ENCODE data around the gene VIM. TPM values are rescaled to one million over a fixed set of nuclear protein-coding genes. Genes with fewer than 3 reads are reported as not detected.

VIM gene
- total and polyA plus RNA-seq, 8 donors: 1,589 to 2,224 (median 1,841) TPM

GRCh38 chr10:17229717-17229966 lies 1.6 kb downstream of the VIM start:
- TF ChIP-seq, protein P1, sequence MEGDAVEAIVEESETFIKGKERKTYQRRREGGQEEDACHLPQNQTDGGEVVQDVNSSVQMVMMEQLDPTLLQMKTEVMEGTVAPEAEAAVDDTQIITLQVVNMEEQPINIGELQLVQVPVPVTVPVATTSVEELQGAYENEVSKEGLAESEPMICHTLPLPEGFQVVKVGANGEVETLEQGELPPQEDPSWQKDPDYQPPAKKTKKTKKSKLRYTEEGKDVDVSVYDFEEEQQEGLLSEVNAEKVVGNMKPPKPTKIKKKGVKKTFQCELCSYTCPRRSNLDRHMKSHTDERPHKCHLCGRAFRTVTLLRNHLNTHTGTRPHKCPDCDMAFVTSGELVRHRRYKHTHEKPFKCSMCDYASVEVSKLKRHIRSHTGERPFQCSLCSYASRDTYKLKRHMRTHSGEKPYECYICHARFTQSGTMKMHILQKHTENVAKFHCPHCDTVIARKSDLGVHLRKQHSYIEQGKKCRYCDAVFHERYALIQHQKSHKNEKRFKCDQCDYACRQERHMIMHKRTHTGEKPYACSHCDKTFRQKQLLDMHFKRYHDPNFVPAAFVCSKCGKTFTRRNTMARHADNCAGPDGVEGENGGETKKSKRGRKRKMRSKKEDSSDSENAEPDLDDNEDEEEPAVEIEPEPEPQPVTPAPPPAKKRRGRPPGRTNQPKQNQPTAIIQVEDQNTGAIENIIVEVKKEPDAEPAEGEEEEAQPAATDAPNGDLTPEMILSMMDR (IDR thresholded peaks at IDR 0.05): no peak
- Histone ChIP-seq H3K27me3 (no peaks in the 10 kb centered on the region), H3K27ac (peak overlapping the region; percentile 99), H3K36me3 (peaks cover 0 to 44% of the 10 kb centered on the region in 2 donors), H3K4me1 (peaks cover 19 to 70% of the 10 kb centered on the region in 2 donors), H3K4me3 (peak overlapping the region; percentile 83), H3K9me3 (no peaks in the 10 kb centered on the region)
- no peak for DNase-seq
- intact Hi-C loops (cut with DNase I): no loop called here
- no peak for ATAC-seq

DNA sequence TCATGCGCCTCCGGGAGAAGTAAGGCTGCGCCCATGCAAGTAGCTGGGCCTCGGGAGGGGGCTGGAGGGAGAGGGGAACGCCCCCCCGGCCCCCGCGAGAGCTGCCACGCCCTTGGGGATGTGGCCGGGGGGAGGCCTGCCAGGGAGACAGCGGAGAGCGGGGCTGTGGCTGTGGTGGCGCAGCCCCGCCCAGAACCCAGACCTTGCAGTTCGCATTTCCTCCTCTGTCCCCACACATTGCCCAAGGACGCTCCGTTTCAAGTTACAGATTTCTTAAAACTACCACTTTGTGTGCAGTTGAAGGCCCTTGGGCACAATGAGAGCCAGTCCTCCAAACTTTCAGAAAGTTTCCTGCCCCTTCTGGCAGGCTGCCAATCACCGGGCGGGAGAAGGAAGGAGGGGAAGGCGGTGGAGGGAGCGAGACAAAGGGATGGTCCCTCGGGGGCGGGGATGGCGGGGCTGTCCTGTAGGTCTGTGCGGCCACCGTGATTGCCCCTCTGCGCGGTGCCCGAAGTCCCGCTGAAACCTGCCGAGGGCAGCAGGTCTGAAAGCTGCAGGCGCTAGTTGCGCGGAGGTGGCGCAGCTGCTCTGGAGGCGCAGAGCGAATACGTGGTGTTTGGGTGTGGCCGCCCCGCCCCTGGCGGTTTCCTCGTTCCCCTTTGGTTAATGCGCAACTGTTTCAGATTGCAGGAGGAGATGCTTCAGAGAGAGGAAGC lies 2.1 kb downstream of the VIM start:
- ATAC-seq (peak; percentile 71), DNase-seq (peak; percentile 85 to 97 (median 88))
- H3K27me3 ChIP-seq: no peaks in the 10 kb centered on the region
- intact Hi-C loops (cut with DNase I): no loop called here
- H3K9me3 ChIP-seq: no peaks in the 10 kb centered on the region
- H3K36me3 ChIP-seq: peaks cover 3 to 49% of the 10 kb centered on the region in 2 donors
- TF ChIP-seq, protein P1 (IDR thresholded peaks at IDR 0.05): peak in 1 of 2 donors; percentile 41
- peak overlapping the region; percentile 83 for H3K4me3 ChIP-seq
- peak overlapping the region; percentile 99 for H3K27ac ChIP-seq
- H3K4me1 ChIP-seq: peaks cover 19 to 72% of the 10 kb centered on the region in 2 donors

GRCh38 chr10:17231788-17232187 lies 3.7 kb downstream of the VIM start:
- DNase-seq: no peak
- Histone ChIP-seq H3K27ac (peak overlapping the region; percentile 99), H3K27me3 (no peaks in the 10 kb centered on the region), H3K36me3 (peaks cover 5 to 65% of the 10 kb centered on the region in 2 donors), H3K4me1 (peaks cover 19 to 65% of the 10 kb centered on the region in 2 donors), H3K9me3 (no peaks in the 10 kb centered on the region), H3K4me3 (peak overlapping the region; percentile 83)
- TF ChIP-seq, protein P1 (IDR thresholded peaks at IDR 0.05): no peak
- no peak for ATAC-seq
- intact Hi-C loops (cut with DNase I): no loop called here

- DNase-seq (no peak), ATAC-seq (no peak)
- TF ChIP-seq, protein P1 (IDR thresholded peaks at IDR 0.05): no peak
- H3K9me3 ChIP-seq: no peaks in the 10 kb centered on the region
- no peaks in the 10 kb centered on the region for H3K27me3 ChIP-seq
- H3K4me3 ChIP-seq: peak overlapping the region; percentile 83
- H3K36me3 ChIP-seq: peaks cover 5 to 72% of the 10 kb centered on the region in 2 donors
- intact Hi-C loops (cut with DNase I): no loop called here
- peak overlapping the region; percentile 99 for H3K27ac ChIP-seq
- H3K4me1 ChIP-seq: peaks cover 19 to 59% of the 10 kb centered on the region in 2 donors
Measured at GRCh38 chr10:17232276-17232960, 4.4 kb downstream of the VIM start.

DNA sequence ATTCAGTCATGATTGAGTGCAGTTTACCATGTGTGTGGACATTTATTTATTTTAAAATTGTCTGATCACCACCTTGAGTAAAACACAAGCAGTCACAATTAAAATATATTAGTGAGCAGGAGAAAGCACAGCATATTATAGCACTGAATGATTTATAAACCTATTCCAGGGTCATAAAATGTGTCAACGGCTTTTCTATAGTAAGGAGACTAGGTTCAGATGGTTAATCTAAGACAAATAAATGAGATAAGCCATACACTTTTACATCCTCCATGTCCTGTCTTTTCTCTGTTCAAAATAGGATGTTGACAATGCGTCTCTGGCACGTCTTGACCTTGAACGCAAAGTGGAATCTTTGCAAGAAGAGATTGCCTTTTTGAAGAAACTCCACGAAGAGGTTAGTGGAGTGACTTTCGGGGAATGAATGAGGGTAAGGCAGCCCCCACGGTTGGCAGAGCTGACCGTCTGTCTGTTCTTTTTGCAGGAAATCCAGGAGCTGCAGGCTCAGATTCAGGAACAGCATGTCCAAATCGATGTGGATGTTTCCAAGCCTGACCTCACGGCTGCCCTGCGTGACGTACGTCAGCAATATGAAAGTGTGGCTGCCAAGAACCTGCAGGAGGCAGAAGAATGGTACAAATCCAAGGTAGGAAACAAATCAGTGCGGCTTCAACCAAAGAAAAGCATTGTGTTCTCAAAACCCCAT lies 5.4 kb downstream of the VIM start:
- H3K27me3 ChIP-seq: no peaks in the 10 kb centered on the region
- H3K4me1 ChIP-seq: peaks cover 19 to 55% of the 10 kb centered on the region in 2 donors
- no peak for DNase-seq
- TF ChIP-seq, protein P1 (IDR thresholded peaks at IDR 0.05): no peak
- ATAC-seq: no peak
- peak overlapping the region; percentile 28 to 99 for H3K27ac ChIP-seq
- H3K36me3 ChIP-seq: peaks cover 5 to 81% of the 10 kb centered on the region in 2 donors
- intact Hi-C loops (cut with DNase I): no loop called here
- H3K9me3 ChIP-seq: no peaks in the 10 kb centered on the region
- H3K4me3 ChIP-seq: peak overlapping the region in 1 of 2 donors; percentile 83
